ENCODE measurements around the gene FER.

- TF ChIP-seq EZH2 (IDR thresholded peaks at IDR 0.05; ENCODE audit: low read depth, low read length, severe bottlenecking) (no peak), POLR2A (IDR thresholded peaks at IDR 0.05; ENCODE audit: control extremely low read depth in 1 of 2, low read depth in 2 of 2, low read length in 2 of 2) (no peak), SIN3A (conservative IDR thresholded peaks at IDR 0.05 in 1 of 2, IDR thresholded peaks at IDR 0.05 in 1 of 2; ENCODE audit: low read depth in 1 of 2, low read length in 2 of 2) (no peak), JUN (IDR thresholded peaks at IDR 0.05; ENCODE audit: low read depth, low read length) (no peak), RAD21 (IDR thresholded peaks at IDR 0.05 in 1 of 2, conservative IDR thresholded peaks at IDR 0.05 in 1 of 2; ENCODE audit: low read depth in 2 of 2, low read length in 2 of 2) (no peak), YY1 (IDR thresholded peaks at IDR 0.05; ENCODE audit: low read depth, low read length) (no peak), TEAD4 (IDR thresholded peaks at IDR 0.05; ENCODE audit: low read depth, low read length) (no peak), MAX (IDR thresholded peaks at IDR 0.05) (no peak), ATF2 (IDR thresholded peaks at IDR 0.05; ENCODE audit: low read length) (no peak), NANOG (IDR thresholded peaks at IDR 0.05; ENCODE audit: insufficient read depth, low read depth, low read length, poor library complexity, severe bottlenecking) (no peak), ASH2L (IDR thresholded peaks at IDR 0.05; ENCODE audit: low read length) (no peak)
Observed at GRCh38 chr5:108997720-108998119, 250.0 kb downstream of the FER start.
